ENCODE measurements around the gene IL1F10. TPM values are rescaled to one million over a fixed set of nuclear protein-coding genes. Genes with fewer than 3 reads are reported as not detected.

The IL1F10 gene
- total and polyA plus RNA-seq, 2 of the 13 experiments (the other 11 are each of a cell fraction or from before 2014, with no cell fraction given) = not detected

DNA sequence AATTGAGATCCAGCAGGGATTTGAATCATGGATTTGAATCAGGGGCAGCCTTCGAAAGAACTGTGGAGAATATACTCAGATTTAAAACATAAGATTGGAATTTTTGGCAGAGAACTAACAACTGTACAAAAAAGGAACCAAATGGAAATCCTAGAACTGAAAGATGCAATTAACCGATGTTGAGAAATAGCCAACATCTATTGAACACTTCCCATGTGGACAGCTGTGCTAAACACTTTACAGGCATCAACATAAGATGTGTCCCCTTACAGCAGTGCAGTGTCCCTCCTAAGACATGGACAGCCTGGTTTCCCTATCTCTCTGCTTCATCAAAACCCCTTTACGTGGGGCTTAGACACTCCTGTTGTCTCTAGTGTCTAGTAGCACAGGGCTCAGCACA is 56.0 kb downstream of the IL1F10 start (continued):
- no peak for TF ChIP-seq ZNF562 (CRISPR knock-in tag; IDR thresholded peaks at IDR 0.05; ENCODE audit: borderline replicate concordance)

DNA sequence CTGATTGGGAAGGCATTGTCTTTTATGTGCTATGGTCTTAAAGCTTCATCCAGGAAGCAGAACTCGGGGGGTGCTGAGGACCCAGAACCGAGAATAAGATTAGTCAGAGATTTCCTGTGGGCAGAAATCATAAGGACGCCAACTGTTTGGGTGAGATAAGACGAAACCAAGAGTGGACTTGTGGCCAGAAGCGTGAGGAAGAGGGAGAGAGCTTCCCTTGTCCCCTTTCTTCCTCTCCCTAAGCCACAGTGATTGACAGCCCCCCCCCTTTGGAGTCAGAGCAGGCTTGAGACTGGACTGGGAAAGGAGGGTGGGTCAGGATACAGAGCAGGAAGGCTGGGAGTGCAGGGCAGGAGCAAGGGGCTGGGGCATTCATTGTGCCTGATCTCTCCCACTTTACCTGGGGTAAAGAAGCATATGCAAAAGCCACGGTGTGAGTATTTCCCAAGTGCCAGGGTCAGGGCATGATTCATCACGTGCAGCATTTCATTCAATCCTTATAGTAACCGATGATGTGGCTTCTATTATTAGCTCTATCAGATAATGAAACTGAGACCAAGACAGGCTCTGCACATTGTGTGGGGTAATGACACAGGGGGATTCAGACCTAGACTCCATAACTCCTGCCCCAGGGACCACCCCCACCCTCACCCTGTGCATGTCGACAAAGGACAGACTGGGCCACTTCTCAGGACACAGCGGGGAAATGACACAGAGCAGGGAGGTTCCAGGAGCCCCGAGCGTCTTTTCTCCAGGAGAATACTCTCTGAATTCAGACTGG is 56.6 kb downstream of the IL1F10 start:
- no TSS peak for BruUV-seq (replicated peaks)
- Histone ChIP-seq H3K4me3 (replicated peaks in 1 of 3; ENCODE audit: insufficient read depth in 1 of 3, low read depth in 2 of 3, low read length in 3 of 3) (no peak overlapping the region), H3K9ac (ENCODE audit: insufficient read depth, low read depth, low read length) (no peak overlapping the region), H3K4me1 (ENCODE audit: insufficient read depth, low read length) (peaks cover 80% of the 10 kb centered on the region), H4K20me1 (ENCODE audit: insufficient read depth, low read length) (no peaks in the 10 kb centered on the region), H2AFZ (ENCODE audit: low read length) (no peak overlapping the region), H3K9me3 (ENCODE audit: low read length) (no peaks in the 10 kb centered on the region), H3K36me3 (replicated peaks in 1 of 2; ENCODE audit: control insufficient read depth in 1 of 2, insufficient read depth in 2 of 2, low read length in 2 of 2) (peaks cover 2 to 3% of the 10 kb centered on the region in 2 experiments; a peak in 2 of 5 replicates), H3K79me2 (ENCODE audit: insufficient read depth, low read length) (peaks cover 21% of the 10 kb centered on the region), H3K27me3 (ENCODE audit: control insufficient read depth in 1 of 2, insufficient read depth in 2 of 2, low read length in 2 of 2) (peaks cover 0 to 6% of the 10 kb centered on the region in 2 experiments; a peak in 2 of 5 replicates), H3K4me2 (ENCODE audit: low read depth, low read length) (peak overlapping the region; percentile 95), H3K27ac (ENCODE audit: extremely low read length, insufficient read depth, low read length) (peak overlapping the region; percentile 92)
- POLR2A ChIA-PET = interaction anchor here (1.0 to 5.8 kb wide), 7 partner anchors 11 to 56 kb away, joined by 3 to 45 read pairs (median 4); no protein-coding TSS in a partner anchor
- CTCF ChIA-PET (ENCODE audit: low intra/inter-chr PET ratio, low total read pairs) = no interaction called here
- 67% methylated on average over 12 of the region's 12 CpGs for WGBS (ENCODE audit: low lambda C conversion rate)
- intact Hi-C loops (cut with micrococcal nuclease; ENCODE audit: unreplicated experiment) (no loop called here), in situ Hi-C loops (cut with HindIII; ENCODE audit: extremely low pct_ligation_motif_present, low pct_unique_long_range_greater_than_20kb) (no loop called here)
- no peak for ATAC-seq
- no peak for FAIRE-seq
- peak; percentile 23 for DNase-seq (ENCODE audit: low spot score)
- TF ChIP-seq SSRP1 (CRISPR knock-in tag; IDR thresholded peaks at IDR 0.05) (0 out of 2 replicates have a peak, but pooled peaks have one; percentile 34), ETV5 (CRISPR knock-in tag; IDR thresholded peaks at IDR 0.05; ENCODE audit: borderline replicate concordance) (no peak), FOSL2 (CRISPR knock-in tag; IDR thresholded peaks at IDR 0.05) (peak; percentile 50), SALL1 (CRISPR knock-in tag; IDR thresholded peaks at IDR 0.05) (peak; percentile 13; the same call in 1 of the 2 replicates), ZBTB38 (CRISPR knock-in tag; IDR thresholded peaks at IDR 0.05) (peak; percentile 77), ZNF331 (CRISPR knock-in tag; IDR thresholded peaks at IDR 0.05) (no peak), MAZ (IDR thresholded peaks at IDR 0.05; ENCODE audit: borderline replicate concordance, low read depth, low read length) (no peak), MAZ (CRISPR knock-in tag; IDR thresholded peaks at IDR 0.05; ENCODE audit: low read depth) (no peak), ZNF501 (CRISPR knock-in tag; IDR thresholded peaks at IDR 0.05) (peak; percentile 48; the same call in 1 of the 2 replicates)
- TF ChIP-seq, protein P1, sequence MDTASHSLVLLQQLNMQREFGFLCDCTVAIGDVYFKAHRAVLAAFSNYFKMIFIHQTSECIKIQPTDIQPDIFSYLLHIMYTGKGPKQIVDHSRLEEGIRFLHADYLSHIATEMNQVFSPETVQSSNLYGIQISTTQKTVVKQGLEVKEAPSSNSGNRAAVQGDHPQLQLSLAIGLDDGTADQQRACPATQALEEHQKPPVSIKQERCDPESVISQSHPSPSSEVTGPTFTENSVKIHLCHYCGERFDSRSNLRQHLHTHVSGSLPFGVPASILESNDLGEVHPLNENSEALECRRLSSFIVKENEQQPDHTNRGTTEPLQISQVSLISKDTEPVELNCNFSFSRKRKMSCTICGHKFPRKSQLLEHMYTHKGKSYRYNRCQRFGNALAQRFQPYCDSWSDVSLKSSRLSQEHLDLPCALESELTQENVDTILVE (CRISPR knock-in tag; IDR thresholded peaks at IDR 0.05) = no peak
- TF ChIP-seq, protein P2, sequence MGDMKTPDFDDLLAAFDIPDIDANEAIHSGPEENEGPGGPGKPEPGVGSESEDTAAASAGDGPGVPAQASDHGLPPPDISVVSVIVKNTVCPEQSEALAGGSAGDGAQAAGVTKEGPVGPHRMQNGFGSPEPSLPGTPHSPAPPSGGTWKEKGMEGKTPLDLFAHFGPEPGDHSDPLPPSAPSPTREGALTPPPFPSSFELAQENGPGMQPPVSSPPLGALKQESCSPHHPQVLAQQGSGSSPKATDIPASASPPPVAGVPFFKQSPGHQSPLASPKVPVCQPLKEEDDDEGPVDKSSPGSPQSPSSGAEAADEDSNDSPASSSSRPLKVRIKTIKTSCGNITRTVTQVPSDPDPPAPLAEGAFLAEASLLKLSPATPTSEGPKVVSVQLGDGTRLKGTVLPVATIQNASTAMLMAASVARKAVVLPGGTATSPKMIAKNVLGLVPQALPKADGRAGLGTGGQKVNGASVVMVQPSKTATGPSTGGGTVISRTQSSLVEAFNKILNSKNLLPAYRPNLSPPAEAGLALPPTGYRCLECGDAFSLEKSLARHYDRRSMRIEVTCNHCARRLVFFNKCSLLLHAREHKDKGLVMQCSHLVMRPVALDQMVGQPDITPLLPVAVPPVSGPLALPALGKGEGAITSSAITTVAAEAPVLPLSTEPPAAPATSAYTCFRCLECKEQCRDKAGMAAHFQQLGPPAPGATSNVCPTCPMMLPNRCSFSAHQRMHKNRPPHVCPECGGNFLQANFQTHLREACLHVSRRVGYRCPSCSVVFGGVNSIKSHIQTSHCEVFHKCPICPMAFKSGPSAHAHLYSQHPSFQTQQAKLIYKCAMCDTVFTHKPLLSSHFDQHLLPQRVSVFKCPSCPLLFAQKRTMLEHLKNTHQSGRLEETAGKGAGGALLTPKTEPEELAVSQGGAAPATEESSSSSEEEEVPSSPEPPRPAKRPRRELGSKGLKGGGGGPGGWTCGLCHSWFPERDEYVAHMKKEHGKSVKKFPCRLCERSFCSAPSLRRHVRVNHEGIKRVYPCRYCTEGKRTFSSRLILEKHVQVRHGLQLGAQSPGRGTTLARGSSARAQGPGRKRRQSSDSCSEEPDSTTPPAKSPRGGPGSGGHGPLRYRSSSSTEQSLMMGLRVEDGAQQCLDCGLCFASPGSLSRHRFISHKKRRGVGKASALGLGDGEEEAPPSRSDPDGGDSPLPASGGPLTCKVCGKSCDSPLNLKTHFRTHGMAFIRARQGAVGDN (CRISPR knock-in tag; IDR thresholded peaks at IDR 0.05) = peak; percentile 26; the same call in 1 of the 2 replicates
- TF ChIP-seq, protein P3, sequence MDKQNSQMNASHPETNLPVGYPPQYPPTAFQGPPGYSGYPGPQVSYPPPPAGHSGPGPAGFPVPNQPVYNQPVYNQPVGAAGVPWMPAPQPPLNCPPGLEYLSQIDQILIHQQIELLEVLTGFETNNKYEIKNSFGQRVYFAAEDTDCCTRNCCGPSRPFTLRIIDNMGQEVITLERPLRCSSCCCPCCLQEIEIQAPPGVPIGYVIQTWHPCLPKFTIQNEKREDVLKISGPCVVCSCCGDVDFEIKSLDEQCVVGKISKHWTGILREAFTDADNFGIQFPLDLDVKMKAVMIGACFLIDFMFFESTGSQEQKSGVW (CRISPR knock-in tag; IDR thresholded peaks at IDR 0.05; ENCODE audit: borderline replicate concordance) = no peak
- TF ChIP-seq, protein P4, sequence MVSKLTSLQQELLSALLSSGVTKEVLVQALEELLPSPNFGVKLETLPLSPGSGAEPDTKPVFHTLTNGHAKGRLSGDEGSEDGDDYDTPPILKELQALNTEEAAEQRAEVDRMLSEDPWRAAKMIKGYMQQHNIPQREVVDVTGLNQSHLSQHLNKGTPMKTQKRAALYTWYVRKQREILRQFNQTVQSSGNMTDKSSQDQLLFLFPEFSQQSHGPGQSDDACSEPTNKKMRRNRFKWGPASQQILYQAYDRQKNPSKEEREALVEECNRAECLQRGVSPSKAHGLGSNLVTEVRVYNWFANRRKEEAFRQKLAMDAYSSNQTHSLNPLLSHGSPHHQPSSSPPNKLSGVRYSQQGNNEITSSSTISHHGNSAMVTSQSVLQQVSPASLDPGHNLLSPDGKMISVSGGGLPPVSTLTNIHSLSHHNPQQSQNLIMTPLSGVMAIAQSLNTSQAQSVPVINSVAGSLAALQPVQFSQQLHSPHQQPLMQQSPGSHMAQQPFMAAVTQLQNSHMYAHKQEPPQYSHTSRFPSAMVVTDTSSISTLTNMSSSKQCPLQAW (CRISPR knock-in tag; IDR thresholded peaks at IDR 0.05) = peak; percentile 16; the same call in 1 of the 2 replicates

Measured in HepG2 (cell line).